DMS53 (cell line): Measurements from ENCODE around the gene TNFAIP8L2.
A peak's percentile ranks its signal among the peaks of the same experiment; 100 is the strongest.

Source experiments
- DNase-seq: peaks from one replicate; lab custom pipeline; 2025; lab: John Stamatoyannopoulos, UW

Gene TNFAIP8L2

GRCh38 chr1:151156515-151156819, at the start of gene TNFAIP8L2:
Gene TNFAIP8L2 (plus strand): TSS chr1:151156649. CDS start chr1:151158698, 2,049 bp downstream.
- peak; percentile 42 for DNase-seq

GRCh38 chr1:151106894-151107293, 49.6 kb upstream of the TNFAIP8L2 start:
- no peak for DNase-seq

DNA sequence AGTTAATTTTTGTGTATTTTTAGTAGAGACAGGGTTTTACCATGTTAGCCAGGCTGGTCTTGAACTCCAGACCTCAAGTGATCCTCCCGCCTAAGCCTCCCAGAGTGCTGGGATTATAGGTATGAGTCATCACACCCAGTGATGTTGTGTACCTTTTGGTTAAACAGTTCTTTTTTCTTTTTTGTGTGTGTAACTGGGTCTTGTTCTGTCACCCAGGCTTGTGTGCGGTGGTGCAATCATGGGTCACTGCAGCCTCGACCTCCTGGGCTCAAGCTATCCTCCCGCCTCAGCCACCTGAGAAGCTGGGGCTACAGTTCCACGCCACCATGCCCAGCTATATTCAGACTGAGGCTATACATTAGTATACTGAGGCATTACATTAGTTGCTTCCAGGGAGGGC, 48.1 kb upstream of the TNFAIP8L2 start:
- peak; percentile 24 for DNase-seq

- no peak for DNase-seq
Measured at GRCh38 chr1:151113877-151114276, 42.6 kb upstream of the TNFAIP8L2 start.

DNA sequence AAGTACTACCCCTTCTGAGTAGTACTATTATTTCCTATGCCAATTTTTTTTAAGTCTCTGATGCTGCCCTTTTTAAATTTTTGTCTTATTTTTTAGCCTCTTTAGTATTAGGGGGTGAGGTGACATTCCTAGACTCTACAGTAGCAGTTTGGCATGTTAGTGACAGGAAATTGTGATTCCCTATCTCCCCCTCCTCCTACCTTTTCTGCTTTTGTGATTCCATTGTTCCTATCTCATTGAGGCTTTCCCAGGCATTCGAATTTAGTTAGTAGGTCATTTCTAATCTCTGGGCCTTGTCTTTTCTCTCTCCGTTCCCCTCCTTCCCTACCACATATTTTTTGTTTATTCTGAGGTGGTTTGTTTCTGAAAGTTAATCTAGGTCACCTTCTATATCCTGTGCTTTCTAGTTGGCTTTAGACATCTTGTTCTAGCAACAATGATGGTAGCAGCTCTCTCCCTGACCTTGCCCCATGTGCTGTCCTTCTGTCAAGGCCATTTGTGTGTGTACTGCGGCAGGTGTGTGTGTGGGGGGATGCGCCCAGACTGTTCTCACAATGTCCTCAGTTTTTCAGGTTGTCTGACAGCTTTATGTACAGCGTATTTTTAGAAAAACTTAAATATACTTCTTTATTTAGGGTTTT, 31.6 kb upstream of the TNFAIP8L2 start:
- DNase-seq: no peak

DNA sequence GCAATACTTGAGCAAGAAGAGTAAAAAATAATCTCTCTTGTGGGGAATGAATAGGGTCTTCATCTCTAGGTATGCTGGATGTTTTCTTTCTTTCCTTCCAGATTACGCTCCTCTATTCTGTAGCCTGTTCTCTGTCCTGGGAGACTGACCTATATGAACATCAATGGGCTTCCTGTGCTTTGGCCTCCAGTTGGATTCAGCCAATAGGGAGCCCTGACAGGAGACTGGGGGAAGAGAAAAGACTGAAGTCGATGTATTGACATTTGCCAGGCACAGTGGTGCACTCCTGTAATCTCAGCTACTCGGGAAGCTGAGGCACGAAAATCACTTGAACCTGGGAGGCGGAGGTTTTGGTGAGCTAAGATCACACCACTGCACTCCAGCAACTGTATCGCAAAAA, 27.6 kb upstream of the TNFAIP8L2 start:
- no peak for DNase-seq

DNA sequence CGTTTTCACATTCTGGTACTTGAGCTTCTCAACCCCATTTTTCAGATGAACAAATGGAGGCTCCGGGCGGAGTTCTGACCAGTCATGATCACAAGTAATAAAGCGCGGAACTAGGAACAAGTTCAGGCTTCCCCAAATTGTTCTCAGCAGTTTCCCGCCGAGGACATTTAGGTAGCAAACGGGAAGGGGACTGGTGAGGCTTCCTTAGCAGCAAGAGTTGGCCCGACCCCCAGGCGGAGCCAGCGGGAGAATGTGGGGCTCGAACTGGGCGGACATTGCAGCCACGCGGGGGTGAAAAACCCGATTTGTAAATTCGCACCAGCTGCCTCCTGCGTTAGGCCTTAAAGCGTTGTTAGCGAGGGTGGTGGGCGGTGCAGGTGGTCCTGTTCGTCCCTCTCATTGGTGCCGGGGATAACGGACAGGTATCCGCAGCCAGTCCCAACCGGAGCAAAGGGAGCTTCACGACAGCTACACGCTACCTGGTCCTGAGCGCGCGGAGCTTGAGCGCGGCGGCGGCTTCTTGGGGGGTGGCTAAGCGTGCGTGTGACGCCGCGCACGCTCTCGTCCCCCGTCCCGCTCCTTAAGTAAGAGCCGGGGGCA, 25.4 kb upstream of the TNFAIP8L2 start:
- DNase-seq: peak; percentile 97

- peak; percentile 82 for DNase-seq
Measured at GRCh38 chr1:151131701-151132334, 24.6 kb upstream of the TNFAIP8L2 start.

- peak; percentile 68 for DNase-seq
Measured at GRCh38 chr1:151132335-151133017, 24.0 kb upstream of the TNFAIP8L2 start.

GRCh38 chr1:151133018-151133806, 23.2 kb upstream of the TNFAIP8L2 start:
- peak; percentile 38 for DNase-seq

DNA sequence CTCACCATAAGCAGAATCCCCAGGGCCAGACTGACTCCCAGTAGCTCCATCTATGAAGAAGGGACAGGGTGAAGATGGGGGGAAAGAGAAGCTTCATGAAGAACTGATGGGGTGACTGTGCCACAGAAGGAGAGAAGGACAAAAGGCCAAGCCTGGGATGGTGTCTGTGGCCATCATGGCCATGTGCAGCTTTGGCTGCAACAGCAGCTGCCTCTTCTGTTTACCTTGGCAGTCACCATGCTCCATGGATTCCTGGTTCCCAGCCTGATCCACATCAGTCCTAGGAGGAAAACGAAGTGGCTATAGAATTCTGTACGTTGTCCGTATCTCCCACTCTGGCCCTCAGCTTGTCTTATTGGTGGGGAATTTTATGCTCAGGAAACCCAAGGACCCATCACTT, 22.1 kb upstream of the TNFAIP8L2 start:
- peak; percentile 59 for DNase-seq

DNA sequence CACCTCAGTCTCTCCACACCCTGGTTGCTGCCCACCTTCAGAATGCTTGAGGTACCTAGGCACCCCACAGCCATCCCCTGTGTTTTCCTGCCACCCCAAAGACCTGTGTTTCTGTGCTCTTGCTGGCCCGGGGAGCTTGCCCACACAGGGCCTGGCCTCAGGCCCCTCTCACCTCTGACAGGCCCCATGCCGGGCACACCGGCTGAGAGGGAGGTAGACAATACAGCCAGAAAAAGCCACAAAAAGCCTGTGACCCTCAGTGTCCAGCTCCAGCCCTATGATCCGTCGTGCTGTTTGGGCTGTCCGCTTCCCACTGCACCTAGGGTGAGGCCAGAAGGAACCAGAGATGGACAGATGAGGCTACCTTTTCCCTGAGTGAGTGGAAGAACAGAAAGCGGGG, 21.5 kb upstream of the TNFAIP8L2 start:
- DNase-seq: no peak

- DNase-seq: no peak
Measured at GRCh38 chr1:151135433-151136385, 20.7 kb upstream of the TNFAIP8L2 start.

DNA sequence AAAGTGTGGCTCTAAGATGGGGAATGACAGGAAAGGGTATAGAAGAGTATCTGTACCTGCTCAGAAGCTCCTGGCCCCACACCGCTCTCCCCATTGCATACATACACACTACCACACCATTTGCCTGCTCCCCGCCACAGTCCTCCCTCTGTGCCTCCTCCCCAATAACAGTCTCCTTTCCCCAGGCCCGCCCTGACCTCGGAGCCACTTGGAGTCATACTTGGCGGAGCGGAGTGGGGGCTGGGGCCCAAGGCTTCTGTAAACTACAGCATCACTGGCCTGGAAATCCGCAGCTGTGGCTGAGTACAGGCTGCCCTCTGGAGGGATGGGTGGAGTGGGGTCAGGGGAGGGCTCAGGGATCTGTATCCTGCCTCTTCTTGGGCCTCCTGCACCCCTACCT, 18.7 kb upstream of the TNFAIP8L2 start:
- DNase-seq: no peak

GRCh38 chr1:151142411-151143056, 13.9 kb upstream of the TNFAIP8L2 start:
- DNase-seq: peak; percentile 13

- DNase-seq: no peak
Measured at GRCh38 chr1:151143057-151143435, 13.4 kb upstream of the TNFAIP8L2 start.

- no peak for DNase-seq
Measured at GRCh38 chr1:151143986-151144385, 12.5 kb upstream of the TNFAIP8L2 start.

DNA sequence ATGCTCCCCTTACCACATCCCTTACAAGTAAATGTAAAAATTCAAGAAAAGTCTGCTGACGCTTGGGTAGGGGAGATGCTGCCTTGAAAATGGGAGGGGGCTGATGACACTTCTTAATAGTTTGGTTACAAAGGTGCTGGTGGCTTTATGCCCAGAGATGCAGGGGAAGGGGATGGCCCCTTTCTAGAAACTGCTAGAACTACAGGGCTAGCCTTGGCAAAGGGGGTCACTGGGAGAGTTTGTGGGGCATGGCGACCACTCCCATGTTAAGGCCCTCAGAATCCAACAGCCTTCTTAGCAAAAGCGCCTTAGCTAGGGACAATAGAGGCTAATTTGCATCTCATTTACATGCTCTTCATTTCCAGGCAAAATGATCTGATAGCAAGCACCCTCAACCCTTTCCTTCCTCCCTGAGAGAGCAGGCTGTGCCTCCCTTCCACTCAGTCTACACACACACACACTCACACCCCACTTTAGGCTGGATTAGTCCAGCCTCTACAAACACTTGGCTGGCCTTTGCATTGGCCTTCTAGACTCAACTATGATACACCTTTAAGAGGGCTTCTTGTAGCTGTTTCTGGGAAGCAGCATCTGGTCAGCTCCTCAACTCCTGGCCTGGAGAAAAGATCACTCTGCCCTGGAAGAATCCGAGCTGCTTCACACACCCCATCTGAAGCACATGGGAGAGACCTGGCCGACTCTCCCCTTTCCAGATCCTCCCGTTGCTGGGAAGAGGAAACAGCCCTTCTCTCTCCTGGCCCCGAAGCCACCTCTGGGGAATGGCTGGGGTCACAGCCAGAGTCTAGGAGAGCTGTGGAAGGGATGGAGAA, 11.8 kb upstream of the TNFAIP8L2 start:
- DNase-seq: peak; percentile 57

DNA sequence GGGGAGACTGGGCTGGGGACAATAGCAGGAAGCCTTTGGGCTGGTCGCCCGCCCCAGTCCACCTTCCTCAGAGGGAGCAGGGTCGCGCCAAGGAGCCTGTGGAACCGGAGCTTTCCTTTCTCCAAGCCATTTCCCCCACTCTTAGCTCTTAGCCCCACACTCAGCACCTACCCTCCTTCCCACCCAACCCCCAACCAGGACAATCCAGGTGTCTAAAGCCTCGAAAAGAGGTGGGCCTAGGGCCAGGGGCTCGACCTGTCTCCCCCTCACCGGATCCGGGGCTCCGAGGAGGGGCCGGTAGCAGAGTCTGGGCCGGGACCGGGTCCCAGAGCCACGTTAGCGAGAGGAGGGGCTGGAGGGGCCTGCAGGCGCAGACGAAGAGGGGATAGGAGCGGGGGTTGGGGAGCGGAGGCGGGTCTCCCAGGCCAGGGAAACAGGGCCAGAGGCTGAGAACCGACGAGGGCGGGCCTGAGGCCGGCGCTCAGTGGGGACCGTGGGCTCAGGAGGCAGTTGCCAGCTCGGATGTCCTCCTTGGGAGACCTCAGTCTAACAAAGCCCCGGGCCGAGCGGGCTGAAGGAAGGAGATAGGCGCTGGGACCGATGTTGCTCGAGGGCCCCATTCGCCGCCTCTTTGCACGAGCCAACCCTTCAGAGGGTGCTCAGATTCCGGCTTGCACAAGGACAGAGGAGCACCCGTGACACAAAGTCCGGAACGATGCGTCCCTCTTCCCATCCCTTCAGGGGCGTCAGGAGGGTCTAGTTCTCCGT, 11.0 kb upstream of the TNFAIP8L2 start:
- DNase-seq: peak; percentile 63
